DOHH2 (cell line): ENCODE measurements around the gene PRR11.

ENCODE experiments used
- H3F3A ChIP-seq: fragments of 200-600 bp; sonication (generic), shearing (Covaris generic); 2 replicates; pipeline ENCODE4 v1.6.0; 2016; ENCODE audit warnings: antibody characterized with exemption, mild to moderate bottlenecking; ENCODE audit not compliant: control insufficient read depth, insufficient read depth
- H3K27ac ChIP-seq: fragments of 200-600 bp; sonication (generic); 2 replicates; pipeline ENCODE4 v1.5.1; 2014; ENCODE audit warnings: low read depth, mild to moderate bottlenecking, low read length, moderate library complexity
- H3K27me3 ChIP-seq: fragments of 200-600 bp; sonication (generic); 2 replicates; pipeline ENCODE4 v1.6.1; 2014; ENCODE audit warnings: mild to moderate bottlenecking, low read length, mixed read lengths; ENCODE audit not compliant: control insufficient read depth
- H3K36me3 ChIP-seq: fragments of 200-600 bp; sonication (generic); 2 replicates; pipeline ENCODE4 v1.6.1; 2014; ENCODE audit warnings: mild to moderate bottlenecking, low read length, moderate library complexity, mixed read lengths; ENCODE audit not compliant: control insufficient read depth
- H3K4me1 ChIP-seq: fragments of 200-600 bp; sonication (generic); 2 replicates; pipeline ENCODE4 v1.6.1; 2014; ENCODE audit warnings: mild to moderate bottlenecking, low read length, mixed read lengths; ENCODE audit not compliant: control insufficient read depth
- H3K4me2 ChIP-seq: fragments of 200-600 bp; sonication (generic); 2 replicates; pipeline ENCODE4 v1.6.0; 2014; ENCODE audit warnings: mild to moderate bottlenecking, low read length, moderate library complexity
- H3K4me3 ChIP-seq: fragments of 200-600 bp; sonication (generic); 2 replicates; pipeline ENCODE4 v1.5.1; 2014; ENCODE audit warnings: mild to moderate bottlenecking, low read length, mixed read lengths
- H3K79me2 ChIP-seq: fragments of 200-600 bp; sonication (generic); 2 replicates; pipeline ENCODE4 v1.6.1; 2014; ENCODE audit warnings: mild to moderate bottlenecking, low read length, mixed read lengths; ENCODE audit not compliant: control insufficient read depth
- H3K9me2 ChIP-seq: fragments of 200-600 bp; sonication (generic); replicated peaks from 2 replicates; pipeline ENCODE4 v1.6.1; 2014; ENCODE audit warnings: mild to moderate bottlenecking, low read length, mixed read lengths; ENCODE audit not compliant: control insufficient read depth
- H3K9me3 ChIP-seq: fragments of 200-600 bp; sonication (generic); 2 replicates; pipeline ENCODE4 v1.6.1; 2014; ENCODE audit warnings: antibody characterized with exemption, low read length, mixed read lengths; ENCODE audit not compliant: control insufficient read depth, insufficient read depth
- H4K20me1 ChIP-seq: fragments of 200-600 bp; sonication (generic); 2 replicates; pipeline ENCODE4 v1.6.0; 2014; ENCODE audit warnings: low read depth, mild to moderate bottlenecking, antibody characterized with exemption, low read length, moderate library complexity; ENCODE audit not compliant: control insufficient read depth, insufficient read depth
- CTCF ChIP-seq: fragments of 200-600 bp; sonication (generic); IDR thresholded peaks from one replicate; pipeline ENCODE4 v1.5.1; 2014; ENCODE audit warnings: antibody characterized with exemption, mild to moderate bottlenecking, low read depth, low read length; ENCODE audit not compliant: poor library complexity, severe bottlenecking
- EZH2phosphoT487 ChIP-seq: fragments of 200-600 bp; sonication (generic); IDR thresholded peaks from 2 replicates; pipeline ENCODE4 v1.6.1; 2017; ENCODE audit warnings: borderline replicate concordance, mild to moderate bottlenecking, antibody characterized with exemption, low read length, moderate library complexity, mixed read lengths

Gene PRR11

DNA sequence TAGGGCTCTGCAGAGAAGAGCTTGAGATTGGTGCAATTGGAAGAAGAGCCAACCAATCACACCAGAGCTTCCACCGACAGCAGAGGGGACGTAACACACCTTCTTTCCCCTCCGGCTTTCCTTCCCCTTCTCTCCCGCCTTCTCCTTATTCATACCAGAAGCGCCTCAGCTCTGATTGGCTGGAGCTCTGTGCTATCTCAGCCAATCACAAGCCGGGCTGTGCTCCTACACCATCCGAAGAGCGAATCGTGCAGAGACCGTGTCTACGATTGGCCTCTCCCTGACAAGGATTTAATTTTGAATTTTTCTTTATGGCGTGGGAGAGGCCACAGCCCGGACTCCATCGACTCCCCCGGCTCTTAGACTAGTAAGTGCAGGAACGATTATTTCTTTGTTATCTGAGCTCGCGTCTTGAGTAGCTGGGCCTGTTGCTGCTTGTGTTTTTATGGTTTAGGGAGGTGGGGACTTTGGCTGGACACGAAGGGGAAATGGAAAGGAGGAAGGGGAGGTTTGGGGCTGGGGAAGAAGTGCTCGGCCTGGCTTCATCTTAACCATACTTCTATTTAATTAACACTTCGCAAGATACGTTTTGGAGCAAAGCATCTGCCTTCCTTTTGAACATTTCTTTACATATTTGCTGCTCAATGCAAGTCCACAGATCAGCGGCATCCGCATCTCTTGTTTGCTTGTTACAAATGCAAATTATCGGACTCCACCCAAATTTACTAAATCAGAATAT lies at the start of gene PRR11:
Gene PRR11 (plus strand): TSS at position 308 of the 739 bp plus-strand sequence. CDS start 14,007 bp downstream, outside the sequence.
- peaks cover 94% of the 10 kb centered on the region for H3K79me2 ChIP-seq
- H3K27ac ChIP-seq, result peak within 1 kb of the TSS; percentile 73
- no peaks in the 10 kb centered on the region for H3F3A ChIP-seq
- peaks cover 68% of the 10 kb centered on the region for H3K4me1 ChIP-seq
- peaks cover 65% of the 10 kb centered on the region for H3K36me3 ChIP-seq
- no peaks in the 10 kb centered on the region for H3K9me3 ChIP-seq
- peak within 1 kb of the TSS; percentile 77 for H3K4me2 ChIP-seq
- no peaks in the 10 kb centered on the region for H3K27me3 ChIP-seq
- TF ChIP-seq CTCF (no peak), EZH2phosphoT487 (no peak)
- H4K20me1 ChIP-seq, result no peaks in the 10 kb centered on the region
- peak within 1 kb of the TSS; percentile 87 for H3K4me3 ChIP-seq
- no peaks in the 10 kb centered on the region for H3K9me2 ChIP-seq

DNA sequence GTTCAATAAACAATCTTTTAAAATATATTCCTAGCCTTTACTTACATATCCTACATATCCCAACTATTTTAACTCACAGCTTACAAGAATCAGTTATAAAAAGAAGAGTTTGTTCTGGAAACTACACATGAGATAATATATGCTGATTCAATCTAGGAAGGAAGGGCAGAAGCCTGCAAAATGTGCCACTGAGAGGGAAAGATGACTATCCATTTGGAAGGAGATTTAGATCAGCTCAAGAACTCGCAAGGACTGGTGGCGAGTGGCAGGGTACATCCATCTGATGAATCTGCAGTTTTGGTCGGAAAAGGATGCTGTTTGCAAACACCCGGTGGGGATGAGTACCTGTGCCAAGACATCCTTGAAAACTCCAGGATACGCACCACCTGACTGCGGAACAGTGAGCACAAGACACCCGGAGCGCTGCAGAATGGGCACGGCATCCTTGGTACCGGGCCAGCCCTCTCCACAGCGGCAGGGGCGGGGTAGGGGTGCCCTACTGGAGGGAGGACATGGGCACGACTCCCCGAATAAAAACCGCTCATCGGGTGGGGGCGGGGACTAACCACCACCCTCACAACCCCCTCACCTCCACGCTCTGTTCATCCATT lies 49.6 kb upstream of the PRR11 start:
- H3K36me3 ChIP-seq, result peaks cover 40% of the 10 kb centered on the region
- no peak for TF ChIP-seq CTCF

DNA sequence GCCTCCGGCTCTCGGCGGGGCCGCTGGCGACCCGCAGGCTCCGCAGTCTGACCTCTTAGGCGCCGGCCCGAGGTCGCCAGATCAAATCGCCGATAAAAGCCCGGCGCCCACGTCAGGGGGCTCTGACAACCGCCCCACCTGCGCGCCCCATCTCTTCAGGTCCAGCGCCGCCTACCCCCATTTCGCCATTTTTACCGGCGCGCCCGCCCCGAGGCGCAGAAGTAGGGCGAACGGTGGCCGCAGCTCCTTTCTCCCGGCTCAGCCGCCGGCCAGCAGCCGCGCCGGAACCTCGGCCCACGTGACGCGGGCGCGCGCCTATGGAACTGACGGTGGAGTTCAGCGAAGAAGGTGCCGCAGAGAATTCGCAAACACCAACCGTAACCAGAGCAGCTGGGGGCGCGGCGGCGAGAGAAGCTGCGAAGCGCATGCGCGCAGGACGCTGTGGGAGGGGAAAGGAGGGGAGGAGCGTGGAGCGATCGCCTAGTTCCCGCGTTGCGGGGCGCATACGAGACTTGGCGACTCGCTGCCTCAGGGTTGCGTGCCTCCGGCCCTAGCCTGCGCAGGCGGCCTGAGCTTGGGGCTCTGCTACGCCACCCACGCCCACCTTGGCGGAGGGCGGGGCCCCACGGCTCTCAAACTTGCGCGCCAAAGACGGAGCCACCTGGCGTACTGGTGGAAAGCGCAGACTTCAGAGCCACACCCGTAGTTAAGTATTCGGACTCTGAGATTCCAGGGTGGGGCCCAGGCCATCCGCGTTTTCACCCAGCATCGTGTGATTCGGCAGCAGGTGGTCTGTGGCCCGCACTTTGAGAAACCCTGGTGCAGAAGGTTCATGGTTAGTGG lies 48.9 kb upstream of the PRR11 start, which contains the start of gene TRIM37:
Gene TRIM37 (minus strand): TSS at position 418 of the 843 bp plus-strand sequence. CDS start 419 bp downstream, outside the sequence.
- Histone ChIP-seq H3K79me2 (peaks cover 80% of the 10 kb centered on the region), H3K9me3 (no peaks in the 10 kb centered on the region), H3K4me3 (peak within 1 kb of the TSS; percentile 90), H3K27ac (peak within 1 kb of the TSS; percentile 78), H4K20me1 (no peaks in the 10 kb centered on the region), H3K4me2 (peak within 1 kb of the TSS; percentile 81), H3F3A (peaks cover 14% of the 10 kb centered on the region), H3K36me3 (peaks cover 44% of the 10 kb centered on the region), H3K4me1 (peaks cover 38% of the 10 kb centered on the region), H3K9me2 (no peaks in the 10 kb centered on the region), H3K27me3 (no peaks in the 10 kb centered on the region)
- TF ChIP-seq EZH2phosphoT487 (no peak), CTCF (peak; percentile 21)

More for the DNA sequence above, 49.6 kb upstream of the PRR11 start:
- peak overlapping the region; percentile 66 for H3K27ac ChIP-seq
- peaks cover 33% of the 10 kb centered on the region for H3K4me1 ChIP-seq
- no peaks in the 10 kb centered on the region for H3K9me2 ChIP-seq
- peaks cover 82% of the 10 kb centered on the region for H3K79me2 ChIP-seq
- H3K4me3 ChIP-seq, result peak overlapping the region; percentile 90
- H3K9me3 ChIP-seq, result no peaks in the 10 kb centered on the region
- H3K27me3 ChIP-seq, result no peaks in the 10 kb centered on the region
- peaks cover 7% of the 10 kb centered on the region for H3F3A ChIP-seq
- no peaks in the 10 kb centered on the region for H4K20me1 ChIP-seq
- H3K4me2 ChIP-seq, result peak overlapping the region; percentile 76
